Skeletal muscle satellite cell (primary cell): ENCODE results near the gene BTBD9. TPM values are rescaled to one million over a fixed set of nuclear protein-coding genes. Genes with fewer than 3 reads are reported as not detected.

Source experiments
- H3K27me3 ChIP-seq: 2 replicates; pipeline ENCODE4 v1.7.0; 2013; ENCODE audit warnings: low read length; ENCODE audit not compliant: control insufficient read depth, insufficient read depth
- H3K36me3 ChIP-seq: 2 replicates; pipeline ENCODE4 v1.7.0; 2013; ENCODE audit warnings: mild to moderate bottlenecking, control low read depth, low read length; ENCODE audit not compliant: insufficient read depth
- H3K4me1 ChIP-seq: 2 replicates; pipeline ENCODE4 v1.7.0; 2013; ENCODE audit warnings: low read length; ENCODE audit not compliant: control insufficient read depth, insufficient read depth
- H3K4me2 ChIP-seq: 2 replicates; pipeline ENCODE4 v1.7.0; 2013; ENCODE audit warnings: mild to moderate bottlenecking, low read length
- H3K4me3 ChIP-seq: 2 replicates; pipeline ENCODE4 v1.7.0; 2013; ENCODE audit warnings: low read length
- H3K9ac ChIP-seq: 2 replicates; pipeline ENCODE4 v1.7.0; 2013; ENCODE audit warnings: mild to moderate bottlenecking, low read depth, low read length, moderate library complexity
- H3K9me3 ChIP-seq: replicated peaks from 2 replicates; pipeline ENCODE4 v1.7.0; 2013; ENCODE audit warnings: mild to moderate bottlenecking, control low read depth, low read length
- small RNA-seq: library from RNA; depleted of rRNA; stranded (forward); fragments of <200 nt; gene quantifications from one replicate; pipeline ENCODE3, GENCODE V24; 2012

The BTBD9 gene

GRCh38 chr6:38118791-38119365 is 520.9 kb downstream of the BTBD9 start:
- peaks cover 27% of the 10 kb centered on the region for H3K36me3 ChIP-seq
- no peaks in the 10 kb centered on the region for H3K27me3 ChIP-seq
- H3K4me1 ChIP-seq: peaks cover 18% of the 10 kb centered on the region
- H3K4me2 ChIP-seq: no peak overlapping the region
- H3K4me3 ChIP-seq: no peak overlapping the region
- no peaks in the 10 kb centered on the region for H3K9me3 ChIP-seq
- no peak overlapping the region for H3K9ac ChIP-seq

Small RNA genes within 50 kb of the gene (small RNA-seq; reads per million reads assigned to genes)
- gene RF00019 (not detected), gene RF00279 (not detected)
